ENCODE results near the gene NAPB. TPM values are rescaled to one million over a fixed set of nuclear protein-coding genes. Genes with fewer than 3 reads are reported as not detected.

NAPB gene
- total and polyA plus RNA-seq, 2 experiments from 2014 or later, result 5.9 to 8.1 TPM

DNA sequence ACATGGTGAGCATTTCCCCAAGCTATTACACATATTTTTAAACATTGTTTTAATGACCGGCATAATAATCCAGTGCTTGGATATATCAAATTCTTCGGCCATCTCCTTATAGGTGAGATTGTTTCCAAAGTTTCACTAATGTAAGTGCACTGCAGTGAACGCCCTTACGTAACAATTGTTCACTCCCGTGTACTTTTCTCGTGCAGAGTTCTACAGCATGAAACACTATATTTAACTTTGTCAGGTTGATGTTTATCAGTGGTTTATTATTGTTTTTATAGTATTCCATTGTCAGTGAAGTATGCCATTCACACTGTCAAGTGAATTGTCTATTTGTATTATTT lies 62.8 kb downstream of the NAPB start:
- peak overlapping the region; percentile 54 for H3K27ac ChIP-seq

DNA sequence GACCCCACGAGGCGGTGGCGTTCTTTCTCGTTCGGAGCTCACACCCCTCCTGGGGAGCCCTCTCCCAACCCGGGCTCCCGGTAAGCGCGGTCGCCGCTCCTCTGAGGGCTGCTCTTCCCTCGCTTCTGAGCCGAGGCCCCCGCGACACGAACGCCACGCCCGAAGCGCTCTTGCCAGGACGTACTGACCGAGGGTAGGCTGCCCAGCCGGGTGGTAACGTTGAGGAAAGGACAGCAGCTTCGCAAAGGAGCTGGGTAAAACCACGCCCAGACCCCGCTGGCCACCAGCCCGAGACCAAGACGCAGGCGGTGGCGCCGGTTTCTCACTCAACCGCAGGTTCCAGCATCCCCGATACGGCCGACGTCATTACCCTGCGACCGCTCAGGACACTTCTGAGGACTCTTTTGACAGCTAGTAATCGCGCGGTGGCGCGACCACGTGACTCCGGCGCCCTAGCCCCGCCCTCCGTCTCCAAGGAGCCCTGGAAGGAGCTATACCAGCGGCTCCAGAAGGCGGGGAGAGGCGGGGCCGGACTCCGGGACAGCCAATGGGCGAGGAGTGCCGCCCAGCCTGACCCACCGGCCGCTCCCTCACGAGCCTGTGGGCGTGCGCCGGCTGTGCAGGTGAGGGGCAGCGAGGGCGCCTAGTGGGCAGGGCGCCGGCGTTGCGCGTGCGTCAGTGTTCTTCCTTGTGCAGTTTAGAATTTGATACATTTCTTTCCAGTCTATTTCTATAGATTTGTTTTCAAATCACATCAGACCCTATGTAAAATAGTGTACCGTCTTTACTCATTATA lies 63.3 kb downstream of the NAPB start:
- H3K36me3 ChIP-seq (ENCODE audit: low read depth), result no peaks in the 10 kb centered on the region
- no peaks in the 10 kb centered on the region for H4K20me1 ChIP-seq (ENCODE audit: insufficient read depth)
- WGBS, 2 experiments (ENCODE audit: low coverage in 1 of 2, low lambda C conversion rate in 2 of 2, missing lambda C conversion rate in 2 of 2), result 1% methylated on average over 61 to 66 of the region's 71 CpGs
- peak; percentile 99 for DNase-seq
- no peak for TF ChIP-seq EZH2 (IDR thresholded peaks at IDR 0.05; ENCODE audit: insufficient read depth, poor library complexity, severe bottlenecking)
- no peak for TF ChIP-seq EZH2phosphoT487 (IDR thresholded peaks at IDR 0.05; ENCODE audit: insufficient read depth, low read depth)
- in situ Hi-C loops (cut with MboI), result no loop called here
- no peaks in the 10 kb centered on the region for H3K9me3 ChIP-seq (ENCODE audit: low read depth)
- H2AFZ ChIP-seq, result peak overlapping the region; percentile 69
- H3K9me2 ChIP-seq (ENCODE audit: insufficient read depth), result no peaks in the 10 kb centered on the region
- H3K79me2 ChIP-seq (ENCODE audit: insufficient read depth), result peaks cover 39% of the 10 kb centered on the region
- H3K4me1 ChIP-seq (ENCODE audit: insufficient read depth), result peaks cover 13% of the 10 kb centered on the region
- H3K27ac ChIP-seq, result peak overlapping the region; percentile 93
- no peaks in the 10 kb centered on the region for H3K27me3 ChIP-seq (replicated peaks; ENCODE audit: insufficient read depth)
- H3K4me2 ChIP-seq (ENCODE audit: unreplicated experiment), result peak overlapping the region; percentile 84
- peak overlapping the region; percentile 77 for H3K4me3 ChIP-seq
- peak overlapping the region; percentile 95 for H3K9ac ChIP-seq
- peaks cover 22% of the 10 kb centered on the region; the same call in 1 of the 2 replicates for H3F3A ChIP-seq (ENCODE audit: insufficient read depth)

More for the DNA sequence above, 62.8 kb downstream of the NAPB start:
- H3K9me3 ChIP-seq (ENCODE audit: low read depth), result no peaks in the 10 kb centered on the region
- H4K20me1 ChIP-seq (ENCODE audit: insufficient read depth), result no peaks in the 10 kb centered on the region
- TF ChIP-seq EZH2 (IDR thresholded peaks at IDR 0.05; ENCODE audit: insufficient read depth, poor library complexity, severe bottlenecking), result no peak
- no peak for TF ChIP-seq EZH2phosphoT487 (IDR thresholded peaks at IDR 0.05; ENCODE audit: insufficient read depth, low read depth)
- peak overlapping the region; percentile 54 for H2AFZ ChIP-seq
- H3K79me2 ChIP-seq (ENCODE audit: insufficient read depth), result peaks cover 39% of the 10 kb centered on the region
- no peaks in the 10 kb centered on the region for H3K27me3 ChIP-seq (replicated peaks; ENCODE audit: insufficient read depth)
- peak overlapping the region; percentile 61 for H3K4me2 ChIP-seq (ENCODE audit: unreplicated experiment)
- peak overlapping the region; percentile 65 for H3K4me3 ChIP-seq
- no peaks in the 10 kb centered on the region for H3K36me3 ChIP-seq (ENCODE audit: low read depth)
- in situ Hi-C loops (cut with MboI), result no loop called here
- H3K9ac ChIP-seq, result peak overlapping the region; percentile 49
- H3K4me1 ChIP-seq (ENCODE audit: insufficient read depth), result peaks cover 18% of the 10 kb centered on the region
- H3F3A ChIP-seq (ENCODE audit: insufficient read depth), result peaks cover 22% of the 10 kb centered on the region; the same call in 1 of the 2 replicates
- 29 to 31% methylated on average over 6 of the region's 6 CpGs for WGBS, 2 experiments (ENCODE audit: low coverage in 1 of 2, low lambda C conversion rate in 2 of 2, missing lambda C conversion rate in 2 of 2)
- no peak for DNase-seq
- H3K9me2 ChIP-seq (ENCODE audit: insufficient read depth), result no peaks in the 10 kb centered on the region

DNA sequence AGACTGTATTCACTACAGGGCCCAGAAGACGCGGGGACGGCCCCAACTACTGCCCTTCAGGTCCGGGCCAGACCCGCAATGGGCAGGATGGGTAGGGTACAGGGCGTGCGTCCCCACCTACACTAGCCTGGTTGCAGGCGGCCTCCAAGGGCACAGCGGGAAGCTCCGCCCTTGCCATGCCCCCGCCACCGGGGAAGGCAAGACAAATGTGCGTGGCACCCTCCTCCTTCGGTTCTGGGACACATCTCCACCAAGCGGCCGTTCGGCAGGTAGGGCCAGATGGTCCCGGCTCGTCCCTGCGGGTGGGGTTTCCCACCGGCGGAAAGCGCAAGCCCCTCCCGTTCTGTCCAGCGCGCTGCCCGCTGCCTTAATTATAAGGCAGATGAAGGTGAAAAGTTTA lies 65.1 kb downstream of the NAPB start:
- no peak for TF ChIP-seq EZH2phosphoT487 (IDR thresholded peaks at IDR 0.05; ENCODE audit: insufficient read depth, low read depth)
- TF ChIP-seq EZH2 (IDR thresholded peaks at IDR 0.05; ENCODE audit: insufficient read depth, poor library complexity, severe bottlenecking), result no peak
- H3K9me3 ChIP-seq (ENCODE audit: low read depth), result no peaks in the 10 kb centered on the region
- H3K4me1 ChIP-seq (ENCODE audit: insufficient read depth), result peaks cover 18% of the 10 kb centered on the region
- no peak overlapping the region for H2AFZ ChIP-seq
- H3F3A ChIP-seq (ENCODE audit: insufficient read depth), result peaks cover 24% of the 10 kb centered on the region
- no peak overlapping the region for H3K4me3 ChIP-seq
- no peak overlapping the region for H3K4me2 ChIP-seq (ENCODE audit: unreplicated experiment)
- 81% methylated on average over 27 of the region's 27 CpGs for WGBS, 2 experiments (ENCODE audit: low coverage in 1 of 2, low lambda C conversion rate in 2 of 2, missing lambda C conversion rate in 2 of 2)
- H3K36me3 ChIP-seq (ENCODE audit: low read depth), result no peaks in the 10 kb centered on the region
- no peaks in the 10 kb centered on the region for H4K20me1 ChIP-seq (ENCODE audit: insufficient read depth)
- H3K9me2 ChIP-seq (ENCODE audit: insufficient read depth), result no peaks in the 10 kb centered on the region
- in situ Hi-C loops (cut with MboI), result no loop called here
- peaks cover 48% of the 10 kb centered on the region for H3K79me2 ChIP-seq (ENCODE audit: insufficient read depth)
- H3K27ac ChIP-seq, result no peak overlapping the region; the same call in 1 of the 2 replicates
- no peaks in the 10 kb centered on the region for H3K27me3 ChIP-seq (replicated peaks; ENCODE audit: insufficient read depth)
- no peak overlapping the region for H3K9ac ChIP-seq
- no peak for DNase-seq

- Histone ChIP-seq H2AFZ (peak overlapping the region; percentile 78), H3K4me3 (peak overlapping the region; percentile 87), H3K27me3 (replicated peaks; ENCODE audit: insufficient read depth) (no peaks in the 10 kb centered on the region), H3K9me3 (ENCODE audit: low read depth) (no peaks in the 10 kb centered on the region), H3K9ac (peak overlapping the region; percentile 90), H3K79me2 (ENCODE audit: insufficient read depth) (peaks cover 53% of the 10 kb centered on the region), H3K9me2 (ENCODE audit: insufficient read depth) (no peaks in the 10 kb centered on the region), H3F3A (ENCODE audit: insufficient read depth) (peaks cover 9% of the 10 kb centered on the region), H3K4me1 (ENCODE audit: insufficient read depth) (peaks cover 15% of the 10 kb centered on the region), H3K36me3 (ENCODE audit: low read depth) (no peaks in the 10 kb centered on the region), H4K20me1 (ENCODE audit: insufficient read depth) (no peaks in the 10 kb centered on the region), H3K27ac (peak overlapping the region; percentile 94), H3K4me2 (ENCODE audit: unreplicated experiment) (peak overlapping the region; percentile 89)
- no peak for TF ChIP-seq EZH2phosphoT487 (IDR thresholded peaks at IDR 0.05; ENCODE audit: insufficient read depth, low read depth)
- TF ChIP-seq EZH2 (IDR thresholded peaks at IDR 0.05; ENCODE audit: insufficient read depth, poor library complexity, severe bottlenecking), result no peak
- peak; percentile 75 for DNase-seq
- in situ Hi-C loops (cut with MboI), result no loop called here
- 1% methylated on average over 49 to 64 of the region's 64 CpGs for WGBS, 2 experiments (ENCODE audit: low coverage in 1 of 2, low lambda C conversion rate in 2 of 2, missing lambda C conversion rate in 2 of 2)
Observed at GRCh38 chr20:23350904-23351838, 70.1 kb downstream of the NAPB start.

All from GM23248 (cell line).